ENCODE results near the gene RBM47. TPM values are rescaled to one million over a fixed set of nuclear protein-coding genes. Genes with fewer than 3 reads are reported as not detected.
"Not testable (repeated sequence)": the region's sequence is repeated elsewhere in the genome, so short reads cannot be mapped to it uniquely, and the experiment has no call there.

The RBM47 gene
- total RNA-seq, 1 donor from 2014 or later: 105 TPM

DNA sequence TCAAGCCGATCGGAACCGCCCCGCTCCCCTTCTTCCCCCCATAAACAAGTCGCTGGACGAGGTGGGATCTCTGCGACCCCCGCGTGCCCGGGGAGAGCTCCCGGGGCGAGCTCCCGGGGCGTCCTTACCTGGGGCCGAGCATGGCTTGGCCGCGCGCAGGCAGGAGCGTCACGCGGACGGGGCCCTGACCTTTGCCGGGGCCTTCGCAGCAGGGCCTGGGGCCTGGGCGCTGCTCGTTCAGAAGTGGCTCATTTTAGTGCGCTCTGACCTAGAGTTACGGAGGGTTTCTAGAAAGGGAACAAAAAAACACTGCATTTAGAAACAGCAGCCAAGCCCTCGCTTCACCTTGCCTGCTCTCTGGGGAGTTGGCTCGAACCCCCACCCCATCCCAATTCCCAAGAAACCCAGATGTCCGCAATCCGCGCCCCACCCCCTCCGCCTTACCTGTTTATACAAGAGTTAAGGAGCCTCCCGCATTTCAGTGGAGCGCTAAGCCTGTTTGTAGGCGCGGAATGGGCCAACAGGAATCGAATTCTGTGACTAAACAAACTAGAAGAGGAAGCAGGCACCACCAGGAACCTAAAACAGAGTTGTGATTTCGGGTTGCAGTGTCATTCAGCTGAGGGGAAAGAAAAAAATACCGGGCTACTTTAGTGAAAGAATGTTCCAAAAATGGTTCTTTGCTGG, 814 bp upstream of the RBM47 start:
- peak overlapping the region; percentile 93 for H3K27ac ChIP-seq

DNA sequence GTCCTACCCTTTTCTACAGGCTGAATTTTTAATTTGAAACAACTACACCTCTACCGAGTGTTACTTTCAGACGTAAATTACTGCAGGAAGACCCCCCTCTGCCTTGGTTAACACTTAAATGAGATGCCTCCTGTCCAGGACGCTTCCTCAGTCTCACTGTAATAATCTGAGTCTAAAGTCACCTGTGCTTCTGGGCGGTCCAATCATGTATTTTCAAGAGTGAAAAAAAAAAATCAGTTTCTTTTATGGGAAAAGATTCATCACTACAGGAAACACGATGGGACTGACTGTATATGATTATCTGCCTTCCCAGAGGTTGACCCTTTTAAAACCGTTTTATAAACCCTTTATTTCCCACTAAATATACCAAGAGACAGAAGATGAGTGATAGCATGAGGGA, 776 bp downstream of the RBM47 start:
- Histone ChIP-seq H3K27ac (peak overlapping the region; percentile 93), H3K9me3 (no peaks in the 10 kb centered on the region)

More for the DNA sequence above, 814 bp upstream of the RBM47 start:
- ATAC-seq (peak; percentile 81), DNase-seq (peak; percentile 91)
- no peaks in the 10 kb centered on the region for H3K27me3 ChIP-seq
- peak overlapping the region; percentile 67 for H3K4me3 ChIP-seq
- H3K4me1 ChIP-seq: peaks cover 13% of the 10 kb centered on the region
- H3K9me3 ChIP-seq: no peaks in the 10 kb centered on the region
- H3K36me3 ChIP-seq: no peaks in the 10 kb centered on the region
- intact Hi-C loops (cut with DNase I): no loop called here
- TF ChIP-seq CTCF (IDR thresholded peaks at IDR 0.05): no peak

GRCh38 chr4:40628407-40628806, 1.3 kb downstream of the RBM47 start:
- DNase-seq; intact Hi-C loops (cut with DNase I); H3K9me3 ChIP-seq; H3K36me3 ChIP-seq; H3K27me3 ChIP-seq; ATAC-seq: not testable (repeated sequence)
- peaks cover 13% of the 10 kb centered on the region for H3K4me1 ChIP-seq
- peak overlapping the region; percentile 67 for H3K4me3 ChIP-seq
- peak overlapping the region; percentile 93 for H3K27ac ChIP-seq

More for the DNA sequence above, 776 bp downstream of the RBM47 start:
- ATAC-seq (no peak), DNase-seq (no peak)
- Histone ChIP-seq H3K27me3 (no peaks in the 10 kb centered on the region), H3K4me1 (peaks cover 13% of the 10 kb centered on the region), H3K36me3 (peaks cover 4% of the 10 kb centered on the region), H3K4me3 (peak overlapping the region; percentile 67)
- no peak for TF ChIP-seq CTCF (IDR thresholded peaks at IDR 0.05)
- intact Hi-C loops (cut with DNase I): no loop called here

GRCh38 chr4:40627540-40627939, 2.1 kb downstream of the RBM47 start:
- ATAC-seq (no peak), DNase-seq (no peak)
- Histone ChIP-seq H3K27ac (peak overlapping the region; percentile 93), H3K4me3 (peak overlapping the region; percentile 67), H3K36me3 (peaks cover 4% of the 10 kb centered on the region), H3K9me3 (no peaks in the 10 kb centered on the region), H3K4me1 (peaks cover 14% of the 10 kb centered on the region), H3K27me3 (no peaks in the 10 kb centered on the region)
- no peak for TF ChIP-seq CTCF (IDR thresholded peaks at IDR 0.05)
- intact Hi-C loops (cut with DNase I): no loop called here

GRCh38 chr4:40626183-40626990, 3.3 kb downstream of the RBM47 start:
- peak overlapping the region; percentile 67 for H3K4me3 ChIP-seq
- no peaks in the 10 kb centered on the region for H3K27me3 ChIP-seq
- no peaks in the 10 kb centered on the region for H3K9me3 ChIP-seq
- H3K4me1 ChIP-seq: peaks cover 14% of the 10 kb centered on the region
- no peak for ATAC-seq
- intact Hi-C loops (cut with DNase I): no loop called here
- no peak overlapping the region for H3K27ac ChIP-seq
- DNase-seq: no peak
- TF ChIP-seq CTCF (IDR thresholded peaks at IDR 0.05): no peak
- H3K36me3 ChIP-seq: peaks cover 4% of the 10 kb centered on the region

GRCh38 chr4:40623707-40624106, 6.0 kb downstream of the RBM47 start:
- no peak for ATAC-seq
- no peak overlapping the region for H3K27ac ChIP-seq

More at GRCh38 chr4:40623707-40624106, 6.0 kb downstream of the RBM47 start:
- no peak for TF ChIP-seq CTCF (IDR thresholded peaks at IDR 0.05)
- intact Hi-C loops (cut with DNase I): no loop called here
- Histone ChIP-seq H3K36me3 (peaks cover 4% of the 10 kb centered on the region), H3K4me1 (peaks cover 19% of the 10 kb centered on the region), H3K4me3 (no peak overlapping the region), H3K9me3 (no peaks in the 10 kb centered on the region), H3K27me3 (no peaks in the 10 kb centered on the region)
- DNase-seq: no peak

Measured in upper lobe of right lung (tissue), 1 donor.